Ovary (tissue), 9 donors: ENCODE data around the gene BICDL1. TPM values are rescaled to one million over a fixed set of nuclear protein-coding genes. Genes with fewer than 3 reads are reported as not detected.

Experiments used
- DNase-seq, 5 donors: peaks; one replicate each; pipeline ENCODE4 v3.0.0-alpha.2; 2019 to 2020
- H3K27ac ChIP-seq, 2 donors: fragments of 200-600 bp; one replicate each; pipeline versions ENCODE4 v1.5.1 to v1.8.0; 2019 to 2022
- H3K27me3 ChIP-seq: fragments of 200-600 bp; one replicate; pipeline ENCODE4 v1.8.0; 2022
- H3K36me3 ChIP-seq: fragments of 200-600 bp; sonication (generic); one replicate; pipeline ENCODE4 v1.5.1; 2019
- H3K4me1 ChIP-seq: one replicate; pipeline ENCODE4 v1.8.1; 2013; ENCODE audit warnings: mild to moderate bottlenecking, moderate library complexity; ENCODE audit not compliant: insufficient read depth
- H3K4me3 ChIP-seq: fragments of 200-600 bp; sonication (generic); one replicate; pipeline ENCODE4 v1.5.1; 2017
- H3K9me3 ChIP-seq, 2 donors: fragments of 200-600 bp in 1 of 2; sonication (generic) in 1 of 2; one replicate each; pipeline versions ENCODE4 v1.5.1 to v1.8.1; 2013 to 2019; ENCODE audit warnings: mild to moderate bottlenecking in 1 of 2, moderate library complexity in 1 of 2
- EP300 ChIP-seq: sonication (generic); formaldehyde crosslinking; IDR thresholded peaks from one replicate; pipeline ENCODE4 v1.6.1; 2017; ENCODE audit warnings: antibody characterized with exemption
- POLR2A ChIP-seq: fragments of 450-650 bp; IDR thresholded peaks from one replicate; pipeline ENCODE4 v1.6.1; 2017; ENCODE audit warnings: antibody characterized with exemption, mild to moderate bottlenecking, moderate library complexity
- WGBS, 3 donors: extraction: QIAGEN DNeasy Blood & Tissue Kit in 1 of 3; methylation state at CpG; one replicate each; pipeline versions ENCODE4 v1.1.5 to v1.1.7; 2013 to 2017; 5-methylcytosine and 5-hydroxymethylcytosine counted together
- intact Hi-C, 4 donors: fragments of 100-400 bp; cut with DNase I; formaldehyde crosslinking; loops; one replicate each; pipeline versions ENCODE4 v1.11.0 to v1.15.1; 2022 to 2023
- polyA plus RNA-seq, 2 donors: library from polyadenylated mRNA; stranded (reverse); fragments of 200-250 nt in 1 of 2; fragments of 350-450 nt in 1 of 2; fragmentation: Illumina TruSeq in 1 of 2; extraction: RNeasy Lipid Tissue Mini Kit (QIAGEN cat#74804) in 1 of 2; gene quantifications; one replicate each; pipeline ENCODE4 v1.2.3, GENCODE V29; 2013 to 2014
- total RNA-seq, 7 donors: library from RNA; depleted of rRNA in 2 of 7; stranded (reverse); fragments of >200 nt in 2 of 7; fragmentation: NEBNext Ultra II Directional in 3 of 7; extraction: Animal tissue kit (Norgen Biotek cat#: 25700) in 3 of 7; gene quantifications; one replicate each; pipeline versions ENCODE4 v1.1.0 to v1.2.4, GENCODE V29; 2016 to 2023
- TF ChIP-seq, protein P1 (sequence below), 3 donors: fragments of 450-650 bp in 2 of 3; fragments of 200-600 bp in 1 of 3; IDR thresholded peaks; one replicate each; pipeline versions ENCODE4 v1.5.1 to v1.8.0; 2016 to 2022; ENCODE audit warnings: antibody characterized with exemption in 3 of 3, mild to moderate bottlenecking in 1 of 3
- donor health status: DM: no; HTN: no; CAD: no; lungs with moderate emphysema.
- donor health status: DM: no; HTN: no; CAD: no.
- donor health status: Bipolar disorder and iron deficiency.
- donor health status: DM: yes; HTN: yes; CAD: no.
- donor health status: DM: no; HTN: no; CAD: no.
- donor health status: DM: yes; HTN: yes; CAD: no.

The BICDL1 gene
- total and polyA plus RNA-seq, 9 donors: 0.40 to 147 (median 1.7) TPM

DNA sequence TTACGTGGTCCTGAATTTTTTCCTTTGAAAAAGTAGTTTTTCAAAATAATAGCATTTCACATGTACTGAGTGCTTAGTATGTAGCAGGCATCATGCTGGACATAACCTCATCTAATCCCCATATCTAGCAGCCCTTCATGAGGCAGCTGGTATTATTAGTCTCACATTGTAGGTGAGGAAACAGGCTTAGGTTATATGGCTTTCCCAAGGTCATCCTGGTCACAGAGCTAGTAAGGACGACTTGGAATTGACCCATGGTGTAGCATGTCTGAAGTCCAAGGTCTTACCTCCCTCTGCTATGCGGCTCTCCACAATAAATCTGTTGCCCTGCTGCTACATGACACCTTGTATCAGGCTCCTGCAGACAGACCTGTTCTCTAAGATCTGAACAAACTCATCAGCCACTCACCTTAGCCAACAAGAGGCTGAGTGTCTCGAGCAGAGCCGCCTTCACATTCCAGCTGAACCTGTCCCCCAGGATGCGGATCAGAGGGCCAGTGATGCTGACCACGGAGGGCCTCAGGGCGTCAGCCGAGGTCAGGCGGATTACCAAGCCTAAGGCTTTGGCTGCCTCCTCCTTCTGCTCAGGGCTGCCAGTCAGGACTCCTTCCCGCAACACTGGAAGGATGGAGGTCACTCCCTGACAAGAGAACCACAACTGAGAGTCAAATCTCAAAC lies 147.2 kb downstream of the BICDL1 start:
- no peak for DNase-seq
- H3K36me3 ChIP-seq: no peaks in the 10 kb centered on the region
- H3K9me3 ChIP-seq: no peaks in the 10 kb centered on the region
- 73 to 78% (median 74%) methylated on average over 11 of the region's 11 CpGs for WGBS, 3 donors
- no peaks in the 10 kb centered on the region for H3K4me1 ChIP-seq
- no peak for TF ChIP-seq EP300
- no peak for TF ChIP-seq POLR2A
- TF ChIP-seq, protein P1, sequence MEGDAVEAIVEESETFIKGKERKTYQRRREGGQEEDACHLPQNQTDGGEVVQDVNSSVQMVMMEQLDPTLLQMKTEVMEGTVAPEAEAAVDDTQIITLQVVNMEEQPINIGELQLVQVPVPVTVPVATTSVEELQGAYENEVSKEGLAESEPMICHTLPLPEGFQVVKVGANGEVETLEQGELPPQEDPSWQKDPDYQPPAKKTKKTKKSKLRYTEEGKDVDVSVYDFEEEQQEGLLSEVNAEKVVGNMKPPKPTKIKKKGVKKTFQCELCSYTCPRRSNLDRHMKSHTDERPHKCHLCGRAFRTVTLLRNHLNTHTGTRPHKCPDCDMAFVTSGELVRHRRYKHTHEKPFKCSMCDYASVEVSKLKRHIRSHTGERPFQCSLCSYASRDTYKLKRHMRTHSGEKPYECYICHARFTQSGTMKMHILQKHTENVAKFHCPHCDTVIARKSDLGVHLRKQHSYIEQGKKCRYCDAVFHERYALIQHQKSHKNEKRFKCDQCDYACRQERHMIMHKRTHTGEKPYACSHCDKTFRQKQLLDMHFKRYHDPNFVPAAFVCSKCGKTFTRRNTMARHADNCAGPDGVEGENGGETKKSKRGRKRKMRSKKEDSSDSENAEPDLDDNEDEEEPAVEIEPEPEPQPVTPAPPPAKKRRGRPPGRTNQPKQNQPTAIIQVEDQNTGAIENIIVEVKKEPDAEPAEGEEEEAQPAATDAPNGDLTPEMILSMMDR (IDR thresholded peaks at IDR 0.05): no peak
- H3K4me3 ChIP-seq: no peak overlapping the region
- no peaks in the 10 kb centered on the region for H3K27me3 ChIP-seq
- H3K27ac ChIP-seq: no peak overlapping the region
- intact Hi-C loops: no loop called here

DNA sequence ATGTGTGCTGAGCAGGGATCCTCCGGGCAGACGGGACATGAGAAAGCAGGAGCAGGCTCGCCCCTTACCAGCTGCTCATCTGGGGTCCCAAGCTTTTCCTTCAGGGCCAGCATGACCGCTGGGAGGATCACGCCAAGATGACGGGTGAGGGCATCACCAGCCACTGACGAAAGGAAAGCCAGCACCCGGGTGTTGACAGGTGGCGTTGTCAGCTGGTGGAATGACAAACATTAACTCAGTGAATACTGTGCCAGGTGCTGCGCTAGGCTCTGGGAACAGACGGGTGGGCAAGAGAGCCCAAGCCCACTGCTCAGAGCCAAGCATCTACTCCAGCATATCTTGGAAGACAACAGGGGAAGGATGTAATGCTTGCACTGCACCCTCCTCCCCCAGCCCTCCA lies 148.8 kb downstream of the BICDL1 start:
- H3K27ac ChIP-seq: no peak overlapping the region
- TF ChIP-seq, protein P1 (IDR thresholded peaks at IDR 0.05): no peak
- TF ChIP-seq POLR2A: no peak
- TF ChIP-seq EP300: no peak
- no peaks in the 10 kb centered on the region for H3K27me3 ChIP-seq
- DNase-seq: no peak
- intact Hi-C loops: no loop called here
- WGBS, 3 donors: 89 to 94% (median 89%) methylated on average over 11 of the region's 11 CpGs
- no peak overlapping the region for H3K4me3 ChIP-seq
- no peaks in the 10 kb centered on the region for H3K36me3 ChIP-seq
- no peaks in the 10 kb centered on the region for H3K9me3 ChIP-seq
- no peaks in the 10 kb centered on the region for H3K4me1 ChIP-seq

DNA sequence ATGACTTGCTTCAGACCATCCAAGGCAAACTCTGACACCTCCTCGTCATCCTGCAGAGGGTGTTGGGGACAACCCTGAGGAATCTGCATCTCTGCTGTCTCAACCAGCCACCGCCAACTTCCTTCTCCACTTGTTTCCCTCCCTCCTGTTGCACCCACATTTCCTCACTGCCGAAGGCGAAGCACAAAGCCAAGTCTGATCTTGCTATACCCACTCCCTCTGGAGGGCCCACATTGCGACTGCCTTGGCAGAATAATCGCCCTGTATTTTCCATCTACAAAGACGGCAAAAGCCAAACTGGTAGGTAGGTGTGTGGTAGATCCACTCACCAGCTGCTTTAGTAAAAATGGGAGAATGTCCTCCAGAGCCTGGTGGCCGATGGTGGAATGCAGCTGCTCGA lies 149.3 kb downstream of the BICDL1 start:
- H3K36me3 ChIP-seq: no peaks in the 10 kb centered on the region
- H3K27ac ChIP-seq: no peak overlapping the region
- intact Hi-C loops: no loop called here
- no peaks in the 10 kb centered on the region for H3K4me1 ChIP-seq
- no peak for DNase-seq
- H3K27me3 ChIP-seq: no peaks in the 10 kb centered on the region
- TF ChIP-seq EP300 (no peak), POLR2A (no peak)
- TF ChIP-seq, protein P1 (IDR thresholded peaks at IDR 0.05): no peak
- 88 to 92% (median 91%) methylated on average over 9 of the region's 9 CpGs for WGBS, 3 donors
- H3K4me3 ChIP-seq: no peak overlapping the region
- H3K9me3 ChIP-seq: no peaks in the 10 kb centered on the region

DNA sequence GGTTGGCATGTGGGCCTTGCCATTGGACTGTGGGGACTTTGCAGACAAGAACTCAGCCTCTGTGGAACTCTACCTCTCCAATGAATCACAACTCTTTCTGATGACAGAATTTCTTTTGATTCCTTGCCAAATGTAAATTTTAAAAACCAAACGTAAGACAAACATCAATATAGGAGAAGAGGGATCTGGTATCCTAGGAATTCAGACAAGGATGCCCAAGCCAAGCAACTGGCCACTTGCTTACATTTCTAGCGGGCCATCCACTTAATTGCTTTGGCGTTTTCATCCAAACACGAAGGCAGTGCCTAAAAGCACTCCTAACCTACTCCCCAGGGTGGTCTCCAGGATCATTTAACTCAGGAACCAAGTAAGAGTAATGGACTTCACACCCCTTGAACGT lies 150.9 kb downstream of the BICDL1 start:
- Histone ChIP-seq H3K27me3 (no peaks in the 10 kb centered on the region), H3K9me3 (no peaks in the 10 kb centered on the region), H3K4me3 (no peak overlapping the region), H3K4me1 (no peaks in the 10 kb centered on the region), H3K36me3 (no peaks in the 10 kb centered on the region), H3K27ac (no peak overlapping the region)
- 37 to 64% (median 62%) methylated on average over 5 of the region's 5 CpGs for WGBS, 3 donors
- no peak for DNase-seq
- no peak for TF ChIP-seq POLR2A
- intact Hi-C loops: no loop called here

DNA sequence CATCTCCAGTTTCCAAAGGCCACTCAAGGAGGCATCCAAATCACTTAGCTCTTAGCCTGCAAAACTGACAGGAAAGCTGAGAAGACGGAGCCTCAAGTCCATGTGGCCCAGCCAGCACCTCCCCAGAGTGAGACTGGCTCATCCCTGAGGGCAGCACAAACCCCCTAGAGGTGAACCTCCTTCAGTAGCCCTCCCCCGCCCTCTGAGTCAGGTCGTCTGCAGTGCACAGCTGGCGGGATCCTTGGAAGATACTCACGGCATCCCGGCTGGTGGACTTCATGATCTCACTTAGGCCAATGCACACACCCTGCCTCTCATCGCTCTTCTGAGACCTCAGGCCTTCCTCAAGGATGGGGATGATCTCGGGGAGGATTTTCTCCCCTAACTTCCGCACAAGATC lies 151.6 kb downstream of the BICDL1 start:
- intact Hi-C loops: no loop called here
- no peak for DNase-seq
- Histone ChIP-seq H3K4me3 (no peak overlapping the region), H3K36me3 (no peaks in the 10 kb centered on the region), H3K9me3 (no peaks in the 10 kb centered on the region), H3K27ac (no peak overlapping the region), H3K27me3 (no peaks in the 10 kb centered on the region), H3K4me1 (no peaks in the 10 kb centered on the region)
- TF ChIP-seq, protein P1 (IDR thresholded peaks at IDR 0.05): no peak
- TF ChIP-seq POLR2A (no peak), EP300 (no peak)
- 79 to 86% (median 81%) methylated on average over 9 of the region's 9 CpGs for WGBS, 3 donors
